ENCODE results near the gene APC2.
"Not testable (repeated sequence)": the region's sequence is repeated elsewhere in the genome, so short reads cannot be mapped to it uniquely, and the experiment has no call there.

Gene APC2

DNA sequence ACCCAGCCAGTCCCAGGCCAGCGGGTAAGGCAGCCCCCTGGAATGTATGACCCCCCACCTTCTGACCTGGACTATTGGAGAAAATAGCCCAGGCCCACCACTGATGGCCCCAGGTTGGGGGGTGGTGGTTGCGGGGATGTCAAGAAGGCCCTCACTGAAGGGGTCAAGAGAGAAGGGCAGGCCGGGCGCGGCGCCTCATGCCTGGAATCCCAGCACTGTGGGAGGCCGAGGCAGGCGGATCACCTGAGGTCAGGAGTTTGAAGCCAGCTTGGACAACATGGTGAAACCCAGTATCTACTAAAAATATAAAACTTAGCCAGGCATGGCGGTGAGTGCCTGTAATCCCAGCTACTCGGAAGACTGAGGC is 64.4 kb downstream of the APC2 start:
- no peak for DNase-seq

DNA sequence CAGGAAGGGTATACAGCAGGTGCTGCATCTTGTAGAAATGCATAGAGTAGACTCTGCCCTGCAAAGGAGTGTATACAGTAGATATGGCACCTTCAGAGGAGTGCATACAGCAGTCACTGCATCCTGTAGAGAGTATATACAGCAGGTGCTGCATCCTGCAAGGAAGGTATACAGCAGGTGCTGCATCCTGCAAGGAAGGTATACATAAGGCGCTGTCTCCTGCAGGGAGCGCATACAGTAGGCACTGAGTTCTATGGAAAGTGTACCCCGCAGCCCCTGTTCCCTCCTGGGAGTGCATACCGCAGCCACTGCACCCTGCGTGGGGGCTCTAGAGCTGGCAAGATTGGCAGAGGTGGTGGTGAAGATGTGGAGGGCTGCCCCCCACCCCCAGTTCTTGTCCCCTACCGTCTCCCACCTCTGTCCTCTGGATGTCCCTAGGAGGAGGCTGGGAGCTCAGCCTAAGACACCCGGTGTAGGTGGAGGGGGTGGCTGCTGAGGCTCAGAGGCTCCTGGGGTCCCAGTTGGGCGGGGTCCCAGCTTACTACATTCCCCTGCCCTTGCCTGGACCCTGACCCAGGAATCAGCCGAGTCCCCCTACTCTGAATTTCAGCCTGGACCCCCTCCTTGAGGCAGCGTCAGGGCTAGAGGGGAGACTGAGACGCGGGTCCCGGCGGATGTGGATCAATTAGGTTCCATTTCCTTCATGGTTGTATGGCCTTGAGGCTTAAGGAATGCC is 65.2 kb downstream of the APC2 start:
- no peak for DNase-seq

DNA sequence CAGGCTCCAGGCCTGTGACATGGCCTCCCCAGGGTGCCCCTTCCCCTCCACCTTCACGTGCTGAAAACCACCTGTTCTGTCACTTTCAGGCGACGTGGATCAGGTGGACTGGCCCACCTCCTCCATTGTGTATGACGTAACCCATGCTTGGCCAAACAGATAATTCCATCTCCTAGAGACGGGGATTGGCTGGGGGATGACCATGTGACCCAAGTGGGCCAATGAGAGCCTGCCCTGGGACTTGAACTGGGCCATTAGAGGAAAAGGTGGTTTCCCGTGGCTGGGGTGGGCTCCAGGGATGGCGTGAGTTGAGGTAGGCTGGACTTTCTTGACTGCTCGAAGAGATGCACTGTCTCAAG is 66.5 kb downstream of the APC2 start:
- DNase-seq, result no peak

DNA sequence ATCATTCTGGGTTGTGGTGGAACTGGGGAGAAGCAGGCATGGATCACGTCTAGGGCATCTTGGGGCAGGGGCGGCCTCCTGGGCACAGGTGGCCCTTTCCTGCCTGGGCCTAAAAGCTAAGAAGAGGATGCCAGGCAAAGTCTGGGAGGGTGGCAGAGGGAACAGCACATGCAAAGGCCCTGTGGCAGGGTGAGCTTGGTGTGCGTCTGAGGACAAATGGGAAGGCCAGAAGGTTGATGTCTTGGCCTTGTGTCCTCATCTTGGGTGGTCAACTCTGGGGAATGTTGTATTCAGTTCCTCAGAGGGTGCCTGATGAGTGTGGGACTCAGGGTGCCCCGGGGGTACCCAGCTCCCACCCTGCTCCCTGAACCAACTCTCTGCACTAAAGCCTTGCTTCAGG is 68.5 kb downstream of the APC2 start:
- no peak for DNase-seq

DNA sequence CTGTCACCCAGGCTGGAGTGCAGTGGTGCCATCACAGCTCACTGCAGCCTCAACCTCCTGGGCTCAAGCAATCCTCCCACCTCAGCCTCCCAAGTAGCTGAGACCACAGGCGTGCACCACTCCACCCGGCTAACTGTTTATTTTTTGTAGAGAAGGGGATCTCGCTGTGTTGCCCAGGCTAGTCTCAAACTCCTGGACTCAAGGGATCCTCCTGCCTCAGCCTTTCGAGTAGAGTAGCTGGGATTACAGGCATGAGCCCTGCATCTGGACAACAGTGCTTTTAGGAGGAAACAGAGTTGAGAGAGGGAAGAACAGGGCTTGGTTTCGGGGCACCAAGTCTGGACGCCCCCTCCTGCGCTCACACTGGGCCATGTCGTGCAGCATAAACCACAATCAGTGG is 69.9 kb downstream of the APC2 start:
- not testable (repeated sequence) for DNase-seq

DNA sequence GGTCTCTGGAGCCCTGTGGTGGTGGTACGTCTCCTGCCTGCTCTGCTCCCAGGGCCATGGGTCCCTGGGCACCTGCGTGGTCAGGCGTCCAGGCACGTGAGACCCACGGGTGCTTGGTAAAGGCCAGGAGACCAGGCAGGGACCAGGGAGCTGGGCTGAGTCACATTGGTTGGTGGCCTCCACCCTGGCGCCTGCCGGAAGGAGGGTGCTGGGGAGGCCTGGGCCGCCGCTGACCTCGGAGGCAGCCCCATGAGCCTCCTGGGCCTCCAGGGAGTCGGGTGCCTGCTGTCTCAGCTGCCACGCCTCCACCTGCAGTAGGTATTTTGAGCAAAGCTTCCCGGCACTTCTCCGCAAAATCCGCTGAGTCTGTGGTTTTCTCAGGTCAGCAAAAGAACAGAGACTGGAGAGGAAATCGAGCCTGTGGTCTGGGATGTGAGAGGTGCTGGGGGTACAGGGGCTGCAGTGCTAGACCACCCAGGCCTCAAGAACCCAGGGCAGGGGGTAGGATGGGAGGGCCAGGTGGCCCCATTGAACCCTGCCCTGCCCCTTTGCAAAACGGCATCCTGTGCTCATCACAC is 70.4 kb downstream of the APC2 start:
- DNase-seq, result no peak

DNA sequence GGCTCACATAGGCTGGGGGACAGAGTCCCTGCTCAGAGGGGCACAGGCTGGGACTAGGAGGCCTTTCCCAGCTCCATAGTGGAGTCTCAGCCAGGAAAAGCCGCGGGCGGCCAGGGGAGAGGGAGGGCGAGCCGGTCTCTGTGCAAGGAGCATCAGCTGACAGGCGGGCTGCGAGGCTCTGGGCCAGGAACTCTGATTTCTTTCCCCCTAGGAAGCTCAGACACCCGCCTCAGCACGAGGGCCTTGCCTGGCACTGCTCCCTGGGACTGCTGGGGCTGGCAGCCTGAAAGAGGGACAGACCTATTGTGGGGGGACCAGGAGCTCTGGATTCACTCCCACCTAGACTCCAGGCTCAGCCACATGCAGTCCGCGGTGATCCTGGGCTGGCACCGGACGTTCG is 71.7 kb downstream of the APC2 start:
- no peak for DNase-seq

DNA sequence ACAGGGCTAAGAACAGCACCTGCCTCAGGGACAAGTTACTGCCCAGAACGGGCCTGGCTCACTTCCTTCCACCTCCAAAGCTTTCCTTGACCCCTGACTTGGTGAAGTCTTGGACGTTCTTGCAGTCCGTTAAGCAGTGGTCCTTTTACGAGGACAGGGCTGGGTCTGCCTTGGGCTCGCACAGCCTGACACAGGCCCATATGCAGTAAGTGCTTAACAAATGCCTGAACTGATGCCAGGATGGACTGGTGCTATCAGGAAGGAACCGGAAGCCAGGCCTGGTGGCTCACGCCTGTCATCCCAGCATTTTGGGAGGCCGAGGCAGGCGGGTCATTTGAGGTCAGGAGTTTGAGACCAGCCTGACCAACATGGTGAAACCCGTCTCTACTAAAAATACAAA is 72.1 kb downstream of the APC2 start:
- no peak for DNase-seq

DNA sequence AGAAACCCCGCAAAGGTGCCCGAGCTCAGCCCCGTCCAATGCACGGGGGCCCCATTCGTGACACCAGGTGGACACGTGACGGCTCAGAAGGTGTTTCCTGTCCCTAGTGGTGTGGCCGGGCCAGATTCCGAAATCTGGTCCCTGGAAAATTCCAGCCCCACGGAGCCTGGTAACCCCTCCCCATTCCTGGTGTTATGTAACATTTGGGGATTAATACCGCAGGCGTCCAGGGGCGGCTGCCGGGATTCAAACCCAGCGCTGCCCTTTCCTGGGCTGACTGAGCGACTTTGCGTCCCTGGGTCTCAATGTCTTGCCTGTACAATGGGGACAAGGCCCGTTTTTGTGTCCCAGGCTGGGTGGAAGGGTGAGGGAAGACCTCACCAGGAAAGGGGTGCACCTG is 72.9 kb downstream of the APC2 start:
- no peak for DNase-seq

All from stimulated activated CD4-positive, alpha-beta T cell treated with anti-CD3 and anti-CD28 coated beads, Interleukin-15, amount 100 ng/mL, for 24 hours (primary cell).